Omental fat pad (tissue), 4 donors: ENCODE measurements around the gene COX6B2. TPM values are rescaled to one million over a fixed set of nuclear protein-coding genes. Genes with fewer than 3 reads are reported as not detected.

Experiments
- ATAC-seq: fragments of 150-250 bp; one replicate; pipeline ENCODE4 v1.9.1; 2016; ENCODE audit warnings: mild to moderate bottlenecking, moderate library complexity; ENCODE audit not compliant: low FRiP score
- DNase-seq: peaks from one replicate; pipeline ENCODE4 v3.0.0-alpha.2; 2019; ENCODE audit warnings: low spot score
- CTCF ChIP-seq, 3 donors: fragments of 450-650 bp; IDR thresholded peaks; one replicate each; pipeline ENCODE4 v1.5.1; 2016 to 2017; ENCODE audit warnings: antibody characterized with exemption in 3 of 3, mild to moderate bottlenecking in 3 of 3, moderate library complexity in 2 of 3
- total RNA-seq, 4 donors: library from RNA; depleted of rRNA; stranded (reverse); fragments of >200 nt; gene quantifications; one replicate each; pipeline ENCODE4 v1.1.0, GENCODE V29; 2016

COX6B2 gene
- total RNA-seq, 4 donors from 2014 or later, result 0.56 TPM; not detected in 3

GRCh38 chr19:55308281-55308680 is 46.2 kb downstream of the COX6B2 start:
- ATAC-seq (no peak), DNase-seq (no peak)
- TF ChIP-seq CTCF (IDR thresholded peaks at IDR 0.05), result no peak

- DNase-seq (no peak), ATAC-seq (no peak)
- TF ChIP-seq CTCF (IDR thresholded peaks at IDR 0.05), result no peak
Observed at GRCh38 chr19:55306712-55307111, 47.8 kb downstream of the COX6B2 start.

- ATAC-seq (no peak), DNase-seq (no peak)
- TF ChIP-seq CTCF (IDR thresholded peaks at IDR 0.05), result no peak
Observed at GRCh38 chr19:55305983-55306562, 48.4 kb downstream of the COX6B2 start.

- DNase-seq (no peak), ATAC-seq (no peak)
Observed at GRCh38 chr19:55305491-55305890, 49.0 kb downstream of the COX6B2 start.

GRCh38 chr19:55304980-55305379 is 49.5 kb downstream of the COX6B2 start:
- TF ChIP-seq CTCF (IDR thresholded peaks at IDR 0.05), result no peak
- no peak for ATAC-seq
- DNase-seq, result no peak

More at GRCh38 chr19:55305491-55305890, 49.0 kb downstream of the COX6B2 start:
- no peak for TF ChIP-seq CTCF (IDR thresholded peaks at IDR 0.05)

GRCh38 chr19:55304279-55304978 is 50.1 kb downstream of the COX6B2 start:
- TF ChIP-seq CTCF (IDR thresholded peaks at IDR 0.05), result no peak
- DNase-seq, result no peak

GRCh38 chr19:55303477-55303876 is 51.0 kb downstream of the COX6B2 start:
- TF ChIP-seq CTCF (IDR thresholded peaks at IDR 0.05), result no peak
- ATAC-seq (no peak), DNase-seq (no peak)

More at GRCh38 chr19:55304279-55304978, 50.1 kb downstream of the COX6B2 start:
- ATAC-seq, result no peak
